HG02981 (cell line): Measurements from ENCODE around the gene C4orf50.

Experiments used
- ATAC-seq: cut with Tn5 transposase; IDR thresholded peaks from one replicate; pipeline ENCODE4 v1.9.1; 2021; ENCODE audit warnings: mild to moderate bottlenecking, moderate library complexity; ENCODE audit not compliant: unreplicated experiment

The C4orf50 gene

GRCh38 chr4:5925419-5926200, 92.6 kb downstream of the C4orf50 start:
- no peak for ATAC-seq

DNA sequence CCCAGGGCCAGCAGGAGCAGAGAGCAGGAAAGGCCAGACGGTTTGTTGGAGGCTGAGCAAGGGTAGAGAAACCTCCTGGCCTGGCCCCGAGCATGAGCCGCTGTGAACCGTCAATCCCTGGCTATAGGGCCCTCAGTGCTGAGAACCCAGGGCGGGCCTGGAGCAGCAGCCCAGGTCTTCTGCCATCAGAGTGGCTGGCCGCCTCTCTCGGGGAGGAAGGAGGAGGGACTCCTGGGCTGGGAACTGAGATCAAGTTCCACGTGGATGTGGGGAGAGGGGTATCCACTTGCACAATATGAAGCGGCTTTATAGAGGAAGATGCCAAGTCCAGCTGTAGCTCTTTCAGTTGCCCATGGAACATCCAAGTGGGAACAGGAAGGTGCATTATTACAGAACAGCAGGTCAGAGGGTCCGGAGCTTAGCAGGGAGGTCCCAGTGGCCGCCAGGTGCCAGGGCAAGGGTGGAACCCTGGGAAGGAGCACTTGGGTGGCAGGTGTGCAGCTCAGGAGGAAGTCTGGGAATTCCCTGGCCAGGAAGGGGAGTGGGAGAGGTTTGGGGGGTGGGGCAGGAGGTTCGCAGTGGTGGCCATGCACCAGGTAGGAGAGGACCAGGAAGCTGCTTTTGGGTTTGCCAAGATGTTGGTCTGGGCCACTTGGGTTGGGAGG, 93.6 kb downstream of the C4orf50 start:
- ATAC-seq, result no peak

- ATAC-seq, result no peak
These were observed 94.9 kb downstream of the C4orf50 start for GRCh38 chr4:5923376-5923775.

GRCh38 chr4:5922556-5922955, 95.7 kb downstream of the C4orf50 start:
- ATAC-seq, result no peak

- no peak for ATAC-seq
These were observed 96.2 kb downstream of the C4orf50 start for GRCh38 chr4:5921981-5922380.

- no peak for ATAC-seq
These were observed 96.9 kb downstream of the C4orf50 start for GRCh38 chr4:5921101-5921980.

GRCh38 chr4:5919571-5919970, 98.7 kb downstream of the C4orf50 start:
- no peak for ATAC-seq

DNA sequence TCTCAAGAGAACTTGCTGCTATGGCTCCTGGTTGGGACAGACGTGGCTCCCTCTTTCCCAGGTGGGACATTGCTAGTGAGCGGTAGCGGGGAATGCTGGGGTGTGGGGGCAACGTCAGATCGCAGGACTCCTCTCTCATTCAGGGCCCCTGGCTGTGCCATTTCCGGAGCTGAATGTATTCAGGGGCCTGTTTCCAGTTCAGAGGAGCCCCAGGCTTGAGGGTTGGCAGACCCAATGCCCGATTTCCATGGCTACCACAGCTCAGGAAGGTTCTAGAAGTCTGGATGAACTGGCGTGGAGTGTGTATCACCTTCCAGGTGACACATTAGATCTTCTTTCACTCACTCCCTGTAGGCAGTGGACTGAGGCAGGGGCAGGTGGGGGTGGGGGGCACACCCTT, 99.2 kb downstream of the C4orf50 start:
- ATAC-seq, result no peak

- ATAC-seq, result no peak
These were observed 99.8 kb downstream of the C4orf50 start for GRCh38 chr4:5918331-5918985.

GRCh38 chr4:5917672-5918071, 100.6 kb downstream of the C4orf50 start:
- ATAC-seq, result no peak

- ATAC-seq, result no peak
These were observed 102.0 kb downstream of the C4orf50 start for GRCh38 chr4:5916229-5916628.

DNA sequence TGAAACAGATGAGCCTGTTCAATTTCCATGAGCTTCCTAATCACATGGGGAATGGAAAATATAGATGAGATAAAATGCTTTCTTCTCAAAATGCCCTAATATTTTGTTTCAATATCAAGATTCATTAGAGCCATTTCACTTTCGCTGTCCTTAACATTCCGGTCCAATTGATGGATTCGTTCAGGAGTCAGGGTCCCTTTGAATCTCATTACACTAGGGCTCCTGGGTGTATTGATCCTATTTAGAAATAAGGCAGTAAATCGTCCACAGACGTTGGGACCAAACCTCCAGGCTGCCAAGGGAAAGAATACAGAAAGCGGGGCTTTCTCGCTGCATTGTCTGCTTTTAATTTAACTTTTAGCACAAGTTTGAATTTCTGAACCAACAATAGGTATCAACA, 104.8 kb downstream of the C4orf50 start:
- no peak for ATAC-seq

DNA sequence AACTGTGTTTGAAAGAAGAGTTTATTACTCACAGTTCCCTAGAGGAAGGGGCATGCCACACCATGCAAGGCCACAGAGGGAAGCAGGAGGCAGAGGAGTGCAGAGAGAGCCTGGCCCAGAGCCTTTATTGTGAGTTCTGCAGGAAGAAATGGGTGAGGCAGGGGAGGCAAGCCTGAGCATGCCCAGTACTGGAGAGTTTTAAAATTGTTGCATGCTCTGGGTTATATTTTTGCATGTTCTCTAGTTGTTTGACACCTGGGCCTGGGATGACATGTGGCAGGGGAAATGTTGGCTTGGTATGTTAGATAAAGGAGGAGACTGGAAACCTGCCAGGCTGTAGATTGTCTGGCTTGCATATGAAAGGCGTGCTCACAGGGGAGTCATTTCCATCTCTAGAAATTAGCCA, 105.6 kb downstream of the C4orf50 start:
- ATAC-seq, result no peak

DNA sequence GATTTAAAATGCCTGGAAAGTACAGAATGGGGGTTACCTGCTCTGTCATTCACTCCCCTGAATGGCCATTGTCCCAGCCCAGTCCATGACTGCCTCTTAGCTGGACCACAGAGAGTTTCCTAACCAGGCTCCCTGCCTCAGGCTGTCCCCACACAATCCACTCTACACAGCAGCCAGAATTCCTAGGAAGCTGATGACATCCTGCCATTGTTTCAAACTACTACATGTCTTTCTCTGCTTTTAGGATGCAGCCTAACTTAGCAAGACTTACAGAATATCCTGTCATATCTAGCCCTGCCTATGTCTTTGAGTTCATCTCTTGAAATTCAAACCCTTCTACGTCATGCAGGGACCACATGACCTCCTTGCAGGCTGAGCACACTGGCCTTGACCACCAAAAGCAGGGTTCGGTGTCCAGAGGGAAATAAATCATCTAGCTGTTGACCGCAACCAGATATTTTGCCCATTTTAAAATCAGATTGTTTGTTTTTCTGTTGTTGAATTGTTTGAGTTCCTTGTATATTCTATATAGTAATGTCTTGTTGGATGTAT, 109.3 kb downstream of the C4orf50 start:
- no peak for ATAC-seq

DNA sequence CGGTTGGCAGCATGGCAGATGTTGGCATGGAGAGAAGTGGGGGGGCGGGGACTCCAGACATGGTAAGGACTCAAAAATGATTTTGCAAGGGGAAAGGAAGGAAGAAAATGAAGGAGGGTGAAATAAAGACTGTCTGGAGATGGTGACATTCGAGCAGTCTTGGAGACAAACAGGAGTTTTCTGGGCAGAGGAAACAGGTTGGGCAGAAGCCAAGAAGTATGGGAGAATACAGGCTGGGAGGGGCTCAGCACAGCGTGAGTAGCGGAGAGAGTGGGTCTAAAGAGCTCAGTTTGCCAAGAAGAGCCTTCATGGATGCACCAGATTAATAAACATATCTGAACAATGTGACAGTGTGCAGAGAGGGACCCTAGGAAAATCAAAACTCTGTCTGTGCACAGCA, 112.0 kb downstream of the C4orf50 start:
- no peak for ATAC-seq

GRCh38 chr4:5905714-5906113, 112.5 kb downstream of the C4orf50 start:
- ATAC-seq, result no peak

DNA sequence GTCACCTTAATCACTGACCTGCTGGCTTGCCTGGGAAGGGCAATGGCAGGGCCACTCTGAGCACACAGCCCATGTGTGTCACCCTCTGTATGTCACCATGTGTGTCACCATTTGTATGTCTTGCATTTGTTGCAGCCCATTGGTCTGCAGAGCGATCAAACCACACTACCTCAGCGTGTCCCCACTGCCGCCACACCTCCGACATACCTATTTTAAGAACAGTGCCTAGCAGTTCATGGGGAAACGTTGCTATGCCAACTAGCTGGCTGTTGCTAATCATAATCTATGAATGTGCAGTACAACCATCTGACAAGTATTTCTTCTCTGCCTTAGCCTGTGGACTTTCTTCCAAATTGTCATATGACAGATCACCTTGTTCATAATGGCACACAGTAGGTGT, 117.4 kb downstream of the C4orf50 start:
- no peak for ATAC-seq

DNA sequence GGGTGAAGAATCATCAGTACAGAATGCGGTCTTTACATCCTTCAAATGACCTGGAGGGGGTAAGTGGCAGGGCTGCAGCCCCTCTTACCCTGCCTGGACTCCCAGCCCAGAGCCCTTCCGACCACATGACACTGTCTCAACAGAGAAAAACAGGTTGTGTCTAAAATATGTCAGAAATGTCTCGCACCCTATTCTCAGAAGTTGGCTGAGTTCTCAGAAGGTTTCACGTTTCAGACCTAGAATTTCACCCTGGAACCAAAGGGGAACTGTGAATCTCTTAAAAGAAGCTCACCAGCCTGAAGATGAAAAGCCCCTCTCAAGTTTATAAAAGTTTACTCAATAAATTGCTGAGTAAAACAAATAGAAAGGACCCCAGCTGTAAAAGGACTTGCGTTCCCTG, 118.3 kb downstream of the C4orf50 start:
- ATAC-seq, result no peak

GRCh38 chr4:5899396-5899795, 118.8 kb downstream of the C4orf50 start:
- ATAC-seq, result no peak

DNA sequence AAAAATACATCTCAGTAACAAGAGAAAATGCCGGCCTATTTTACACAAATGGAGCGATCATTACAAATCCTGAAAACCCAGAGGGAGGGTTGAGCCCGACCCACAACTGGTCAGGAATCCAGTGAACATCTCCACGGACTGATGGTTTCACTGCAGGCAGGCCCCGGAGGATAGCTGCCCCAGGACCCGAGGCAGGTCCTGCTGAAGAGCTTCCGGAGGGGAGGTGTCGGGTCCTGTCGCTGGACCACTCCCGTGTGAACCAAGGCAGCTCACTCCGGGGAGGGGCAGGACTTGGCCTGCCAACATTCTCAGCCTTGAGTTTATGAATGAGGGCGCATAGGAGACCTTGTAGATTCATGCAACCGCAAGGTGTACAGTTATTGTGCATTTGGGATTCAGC, 120.6 kb downstream of the C4orf50 start:
- no peak for ATAC-seq

DNA sequence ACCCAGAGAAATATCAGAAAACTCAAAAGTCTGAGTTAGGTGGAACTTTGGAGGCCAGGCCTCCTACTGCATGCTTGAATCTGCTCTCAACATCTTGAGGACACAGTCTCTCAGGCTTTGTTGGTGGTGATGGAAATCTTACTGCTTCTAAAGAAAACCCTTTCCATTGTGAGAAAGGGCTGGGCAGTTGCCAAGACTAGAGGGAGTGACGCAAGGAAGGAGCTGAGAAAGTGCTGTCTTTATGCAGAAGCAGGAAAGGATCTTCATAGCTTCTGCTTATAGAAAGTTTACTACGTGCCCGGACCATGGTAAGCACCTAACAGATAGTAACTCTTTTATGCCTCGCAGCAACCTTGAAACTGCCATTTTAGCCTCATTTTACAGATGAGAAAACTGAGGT, 122.9 kb downstream of the C4orf50 start:
- no peak for ATAC-seq
